ENCODE results near the gene TBC1D9.

The TBC1D9 gene

GRCh38 chr4:140695483-140695882, 60.7 kb downstream of the TBC1D9 start:
- Histone ChIP-seq H3K4me1 (ENCODE audit: insufficient read depth, poor library complexity, severe bottlenecking) (peaks cover 3% of the 10 kb centered on the region), H3K27me3 (ENCODE audit: insufficient read depth, poor library complexity, severe bottlenecking) (no peaks in the 10 kb centered on the region), H3K27ac (ENCODE audit: poor library complexity, severe bottlenecking) (no peak overlapping the region), H3K36me3 (ENCODE audit: low read depth) (peaks cover 4% of the 10 kb centered on the region; the same call in 1 of the 2 replicates), H3K4me3 (ENCODE audit: severe bottlenecking) (no peak overlapping the region), H3K9me3 (ENCODE audit: severe bottlenecking) (no peaks in the 10 kb centered on the region)
- ATAC-seq (ENCODE audit: low read depth): no peak
- no peak for TF ChIP-seq CTCF (IDR thresholded peaks at IDR 0.05; ENCODE audit: poor library complexity, severe bottlenecking)
- no peak for DNase-seq (ENCODE audit: low spot score)

DNA sequence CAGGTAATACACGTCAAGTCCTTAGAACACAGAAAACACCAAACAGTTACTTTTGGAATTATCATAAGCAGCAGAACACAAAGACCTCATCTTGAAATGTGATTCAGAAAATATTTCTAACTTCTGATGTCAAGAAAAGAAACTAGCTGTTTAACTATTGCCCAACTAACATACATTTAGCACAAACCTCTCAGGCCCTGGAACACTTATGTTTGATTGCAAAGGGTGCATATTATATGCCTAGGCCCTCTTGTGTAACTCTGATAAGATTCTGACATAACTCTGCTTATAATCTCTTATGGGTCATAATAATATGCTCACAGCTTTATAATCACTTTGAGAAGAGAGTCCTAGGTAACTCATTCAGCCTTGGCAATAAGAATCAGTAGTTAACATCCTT, 62.6 kb downstream of the TBC1D9 start:
- no peak for DNase-seq (ENCODE audit: low spot score)
- ATAC-seq (ENCODE audit: low read depth): no peak

GRCh38 chr4:140691369-140691768, 64.8 kb downstream of the TBC1D9 start:
- Histone ChIP-seq H3K4me1 (ENCODE audit: insufficient read depth, poor library complexity, severe bottlenecking) (peaks cover 7% of the 10 kb centered on the region), H3K9me3 (ENCODE audit: severe bottlenecking) (no peaks in the 10 kb centered on the region), H3K27me3 (ENCODE audit: insufficient read depth, poor library complexity, severe bottlenecking) (no peaks in the 10 kb centered on the region), H3K4me3 (ENCODE audit: severe bottlenecking) (no peak overlapping the region), H3K27ac (ENCODE audit: poor library complexity, severe bottlenecking) (no peak overlapping the region), H3K36me3 (ENCODE audit: low read depth) (no peaks in the 10 kb centered on the region)
- no peak for TF ChIP-seq CTCF (IDR thresholded peaks at IDR 0.05; ENCODE audit: poor library complexity, severe bottlenecking)
- DNase-seq (ENCODE audit: low spot score) (no peak), ATAC-seq (ENCODE audit: low read depth) (no peak)

More for the DNA sequence above, 62.6 kb downstream of the TBC1D9 start:
- TF ChIP-seq CTCF (IDR thresholded peaks at IDR 0.05; ENCODE audit: poor library complexity, severe bottlenecking): no peak
- peaks cover 5% of the 10 kb centered on the region for H3K4me1 ChIP-seq (ENCODE audit: insufficient read depth, poor library complexity, severe bottlenecking)
- H3K36me3 ChIP-seq (ENCODE audit: low read depth): no peaks in the 10 kb centered on the region
- no peaks in the 10 kb centered on the region for H3K27me3 ChIP-seq (ENCODE audit: insufficient read depth, poor library complexity, severe bottlenecking)
- no peak overlapping the region for H3K4me3 ChIP-seq (ENCODE audit: severe bottlenecking)
- H3K27ac ChIP-seq (ENCODE audit: poor library complexity, severe bottlenecking): no peak overlapping the region
- H3K9me3 ChIP-seq (ENCODE audit: severe bottlenecking): no peaks in the 10 kb centered on the region

- Histone ChIP-seq H3K9me3 (ENCODE audit: severe bottlenecking) (no peaks in the 10 kb centered on the region), H3K27me3 (ENCODE audit: insufficient read depth, poor library complexity, severe bottlenecking) (no peaks in the 10 kb centered on the region), H3K4me1 (ENCODE audit: insufficient read depth, poor library complexity, severe bottlenecking) (peaks cover 7% of the 10 kb centered on the region), H3K4me3 (ENCODE audit: severe bottlenecking) (no peak overlapping the region), H3K27ac (ENCODE audit: poor library complexity, severe bottlenecking) (no peak overlapping the region), H3K36me3 (ENCODE audit: low read depth) (peaks cover 8% of the 10 kb centered on the region; the same call in 1 of the 2 replicates)
- no peak for ATAC-seq (ENCODE audit: low read depth)
- no peak for DNase-seq (ENCODE audit: low spot score)
- TF ChIP-seq CTCF (IDR thresholded peaks at IDR 0.05; ENCODE audit: poor library complexity, severe bottlenecking): no peak
Observed at GRCh38 chr4:140690093-140690492, 66.1 kb downstream of the TBC1D9 start.

- peaks cover 7% of the 10 kb centered on the region for H3K4me1 ChIP-seq (ENCODE audit: insufficient read depth, poor library complexity, severe bottlenecking)
- peaks cover 8% of the 10 kb centered on the region; the same call in 1 of the 2 replicates for H3K36me3 ChIP-seq (ENCODE audit: low read depth)
- H3K27ac ChIP-seq (ENCODE audit: poor library complexity, severe bottlenecking): no peak overlapping the region
- no peak for ATAC-seq (ENCODE audit: low read depth)
- no peak for TF ChIP-seq CTCF (IDR thresholded peaks at IDR 0.05; ENCODE audit: poor library complexity, severe bottlenecking)
- H3K27me3 ChIP-seq (ENCODE audit: insufficient read depth, poor library complexity, severe bottlenecking): no peaks in the 10 kb centered on the region
- DNase-seq (ENCODE audit: low spot score): no peak
- no peak overlapping the region for H3K4me3 ChIP-seq (ENCODE audit: severe bottlenecking)
- H3K9me3 ChIP-seq (ENCODE audit: severe bottlenecking): no peaks in the 10 kb centered on the region
Observed at GRCh38 chr4:140689623-140690022, 66.6 kb downstream of the TBC1D9 start.

All from RWPE2 (cell line).